Neuronal stem cell (in vitro differentiated cells): ENCODE measurements around the gene PITX3. TPM values are rescaled to one million over a fixed set of nuclear protein-coding genes. Genes with fewer than 3 reads are reported as not detected.

Experiments used
- DNase-seq: peaks from one replicate; pipeline ENCODE4 v3.0.0-alpha.2; 2013; ENCODE audit warnings: low spot score
- H2AFZ ChIP-seq: one replicate; pipeline ENCODE4 v1.6.1; 2013; ENCODE audit warnings: mild to moderate bottlenecking, low read length, inconsistent platforms
- H2AK5ac ChIP-seq: 2 replicates; pipeline ENCODE4 v1.6.1; 2013; ENCODE audit warnings: low read depth, mild to moderate bottlenecking, inconsistent platforms, low read length, moderate library complexity, mixed read lengths
- H2BK120ac ChIP-seq: 2 replicates; pipeline ENCODE4 v1.6.1; 2013; ENCODE audit warnings: low read depth, mild to moderate bottlenecking, inconsistent platforms, low read length, moderate library complexity, mixed read lengths
- H2BK12ac ChIP-seq: one replicate; pipeline ENCODE4 v1.6.1; 2013; ENCODE audit warnings: low read length, inconsistent platforms
- H2BK15ac ChIP-seq: 2 replicates; pipeline ENCODE4 v1.6.1; 2013; ENCODE audit warnings: mild to moderate bottlenecking, low read length, inconsistent platforms, mixed read lengths
- H2BK5ac ChIP-seq: one replicate; pipeline ENCODE4 v1.6.1; 2013; ENCODE audit warnings: inconsistent platforms, mild to moderate bottlenecking, low read length, moderate library complexity
- H3K14ac ChIP-seq: one replicate; pipeline ENCODE4 v1.6.1; 2013; ENCODE audit warnings: low read length, inconsistent platforms
- H3K18ac ChIP-seq: 2 replicates; pipeline ENCODE4 v1.6.1; 2013; ENCODE audit warnings: low read length, inconsistent platforms
- H3K23ac ChIP-seq: 2 replicates; pipeline ENCODE4 v1.6.1; 2013; ENCODE audit warnings: low read depth, mild to moderate bottlenecking, mixed read lengths, low read length, inconsistent platforms; ENCODE audit not compliant: poor library complexity
- H3K27ac ChIP-seq: replicated peaks from 3 replicates; pipeline ENCODE4 v1.5.1; 2013; ENCODE audit warnings: low read length, inconsistent platforms
- H3K27me3 ChIP-seq, 3 experiments: 2 replicates each; pipeline ENCODE4 v1.6.1; 2013; ENCODE audit warnings: low read length in 3 of 3, mild to moderate bottlenecking in 2 of 3, inconsistent platforms in 1 of 3, low read depth in 1 of 3, mixed read lengths in 1 of 3, moderate library complexity in 1 of 3; ENCODE audit not compliant: control insufficient read depth in 3 of 3, insufficient read depth in 3 of 3
- H3K36me3 ChIP-seq, 2 donors: replicated peaks in 1 of 2; 2 replicates each; pipeline ENCODE4 v1.6.1; 2013; ENCODE audit warnings: low read length in 2 of 2; ENCODE audit not compliant: control insufficient read depth in 2 of 2, insufficient read depth in 2 of 2
- H3K4ac ChIP-seq: 2 replicates; pipeline ENCODE4 v1.6.1; 2013; ENCODE audit warnings: inconsistent platforms, mild to moderate bottlenecking, low read length, moderate library complexity
- H3K4me1 ChIP-seq, 2 donors: 1 replicate in 1 of 2; 2 replicates in 1 of 2; pipeline ENCODE4 v1.6.1; 2013; ENCODE audit warnings: low read length in 2 of 2, low read depth in 1 of 2; ENCODE audit not compliant: control insufficient read depth in 2 of 2, insufficient read depth in 1 of 2
- H3K4me2 ChIP-seq: one replicate; pipeline ENCODE4 v1.6.1; 2013; ENCODE audit warnings: mild to moderate bottlenecking, low read length, inconsistent platforms; ENCODE audit not compliant: insufficient read depth, poor library complexity, severe bottlenecking
- H3K4me3 ChIP-seq, 2 donors: 2 replicates each; pipeline ENCODE4 v1.5.1; 2013; ENCODE audit warnings: low read length in 2 of 2, mild to moderate bottlenecking in 2 of 2, inconsistent platforms in 1 of 2, moderate library complexity in 1 of 2
- H3K79me1 ChIP-seq: one replicate; pipeline ENCODE4 v1.6.1; 2013; ENCODE audit warnings: low read depth, mild to moderate bottlenecking, inconsistent platforms, low read length, moderate library complexity
- H3K9ac ChIP-seq: one replicate; pipeline ENCODE4 v1.6.1; 2013; ENCODE audit warnings: mild to moderate bottlenecking, low read depth, low read length, inconsistent platforms; ENCODE audit not compliant: poor library complexity
- H3K9me3 ChIP-seq, 2 donors: replicated peaks in 1 of 2; 2 replicates each; pipeline versions ENCODE3 to v1.6.1; 2013; ENCODE audit warnings: low read length in 2 of 2, mild to moderate bottlenecking in 2 of 2, inconsistent platforms in 1 of 2, low read depth in 1 of 2, mixed read lengths in 1 of 2, moderate library complexity in 1 of 2; ENCODE audit not compliant: control insufficient read depth in 2 of 2, insufficient read depth in 1 of 2
- H4K8ac ChIP-seq: one replicate; pipeline ENCODE4 v1.6.1; 2013; ENCODE audit warnings: low read depth, mild to moderate bottlenecking, inconsistent platforms, low read length, moderate library complexity
- H4K91ac ChIP-seq: one replicate; pipeline ENCODE4 v1.6.1; 2013; ENCODE audit warnings: low read length, low read depth, mild to moderate bottlenecking, inconsistent platforms; ENCODE audit not compliant: poor library complexity
- WGBS, 2 donors: extraction: QIAGEN DNeasy Blood & Tissue Kit; methylation state at CpG; one replicate each; pipeline ENCODE4 v1.1.7; 2013; ENCODE audit warnings: missing lambda C conversion rate in 2 of 2, mixed read lengths in 1 of 2; ENCODE audit not compliant: insufficient read length in 2 of 2, insufficient replicate concordance in 1 of 2; ENCODE audit errors: extremely low coverage in 2 of 2; 5-methylcytosine and 5-hydroxymethylcytosine counted together
- polyA plus RNA-seq, 2 experiments: library from polyadenylated mRNA; stranded (reverse); fragments of 200-250 nt; gene quantifications; one replicate each; pipeline ENCODE4 v1.2.3, GENCODE V29; 2013

The PITX3 gene
- 0.10 TPM for polyA plus RNA-seq (2013, experiment 1 of 2)
- 0.08 TPM for polyA plus RNA-seq (2013, experiment 2 of 2)

DNA sequence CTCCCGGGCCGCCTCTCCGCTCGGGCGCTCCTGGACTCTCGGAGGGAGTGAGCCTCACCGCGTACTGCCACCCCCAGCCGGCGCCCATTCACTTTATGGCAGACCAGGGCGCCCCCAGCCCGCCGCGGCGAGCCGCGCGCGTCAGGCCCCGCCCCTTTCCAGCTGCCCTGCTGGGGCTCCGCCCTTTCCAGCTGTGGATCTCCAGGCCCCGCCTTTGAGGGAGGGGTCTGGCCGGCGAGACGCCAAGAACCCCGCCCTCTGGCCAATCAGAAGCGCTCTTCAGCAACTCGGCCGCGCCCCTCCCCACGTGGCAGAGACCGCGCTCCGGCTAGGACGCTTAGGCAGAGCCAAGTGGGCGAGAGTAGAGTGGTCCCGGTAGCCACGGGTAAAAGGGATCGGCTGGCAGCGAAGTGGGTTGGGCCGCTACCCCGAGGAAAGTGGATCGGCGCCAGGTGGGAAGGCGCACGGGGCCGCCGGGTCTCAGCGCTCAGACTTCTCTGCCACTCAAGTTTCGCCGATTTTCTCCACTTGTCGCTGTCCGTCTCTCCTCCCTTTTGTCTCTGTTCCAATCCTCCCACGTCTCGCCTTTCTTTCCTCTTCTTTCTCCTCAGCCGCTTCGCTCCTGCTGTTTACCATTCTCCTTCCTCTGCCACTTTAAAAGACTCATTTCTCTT is at the start of gene PITX3:
Gene PITX3 (minus strand): TSS at position 69 of the 674 bp plus-strand sequence. CDS start 9,432 bp downstream, outside the sequence.
- Histone ChIP-seq H3K27ac (no peak within 1 kb of the TSS), H3K4me3 (peak within 1 kb of the TSS; percentile 54 to 72), H4K91ac (no peak within 1 kb of the TSS), H3K36me3 (no peaks in the 10 kb centered on the region), H3K4me1 (peaks cover 17 to 26% of the 10 kb centered on the region in 2 donors), H3K23ac (peak within 1 kb of the TSS; percentile 76), H3K18ac (peak within 1 kb of the TSS; percentile 61), H3K27me3 (peaks cover 10 to 55% (median 49%) of the 10 kb centered on the region in 3 experiments), H3K79me1 (peaks cover 2% of the 10 kb centered on the region), H3K4me2 (peak within 1 kb of the TSS; percentile 90), H2BK15ac (no peak within 1 kb of the TSS), H2BK12ac (no peak within 1 kb of the TSS), H3K9ac (no peak within 1 kb of the TSS), H2AK5ac (peak within 1 kb of the TSS; percentile 31), H4K8ac (no peak within 1 kb of the TSS), H3K4ac (no peak within 1 kb of the TSS), H2AFZ (peak within 1 kb of the TSS; percentile 88), H3K14ac (peak within 1 kb of the TSS; percentile 4), H2BK5ac (no peak within 1 kb of the TSS), H3K9me3 (peaks cover 0 to 2% of the 10 kb centered on the region in 2 donors), H2BK120ac (no peak within 1 kb of the TSS)
- peak; percentile 91 for DNase-seq
- whole genome bisulfite sequencing, 2 donors: no CpG with 5 or more reads among the region's 57 CpGs

DNA sequence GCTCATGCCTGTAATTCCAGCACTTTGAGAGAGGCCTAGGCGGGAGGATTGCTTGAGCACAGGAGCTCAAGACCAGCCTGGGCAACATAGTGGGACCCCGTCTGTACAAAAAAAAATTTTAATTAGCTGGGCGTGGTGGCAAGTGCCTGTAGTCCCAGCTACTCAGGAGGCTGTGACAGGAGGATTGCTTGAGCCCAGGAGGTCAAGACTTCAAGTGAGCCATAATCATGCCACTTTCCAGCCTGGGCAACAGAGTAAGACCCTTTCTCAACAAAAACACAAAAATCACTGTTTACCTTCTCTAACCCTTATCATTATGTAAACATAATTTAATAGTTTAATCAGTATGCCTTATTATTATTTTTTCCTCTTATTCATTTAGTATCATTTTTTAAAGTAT is 48.5 kb upstream of the PITX3 start:
- no CpG with 5 or more reads among the region's 3 CpGs for WGBS, 2 donors
- no peak overlapping the region for H2BK120ac ChIP-seq
- no peak overlapping the region for H2AFZ ChIP-seq
- no peaks in the 10 kb centered on the region for H3K27me3 ChIP-seq
- no peak overlapping the region for H3K23ac ChIP-seq
- H3K9ac ChIP-seq: no peak overlapping the region
- no peak overlapping the region for H4K91ac ChIP-seq
- no peaks in the 10 kb centered on the region for H3K79me1 ChIP-seq
- DNase-seq: no peak
- no peak overlapping the region for H2AK5ac ChIP-seq
- no peaks in the 10 kb centered on the region for H3K4me1 ChIP-seq
- no peak overlapping the region for H2BK15ac ChIP-seq
- no peak overlapping the region for H2BK5ac ChIP-seq
- H3K14ac ChIP-seq: no peak overlapping the region
- no peak overlapping the region for H3K4me3 ChIP-seq
- H3K4me2 ChIP-seq: no peak overlapping the region
- no peak overlapping the region for H3K27ac ChIP-seq
- H3K36me3 ChIP-seq: no peaks in the 10 kb centered on the region
- H3K4ac ChIP-seq: no peak overlapping the region
- H4K8ac ChIP-seq: no peak overlapping the region
- H3K18ac ChIP-seq: no peak overlapping the region
- no peak overlapping the region for H2BK12ac ChIP-seq
- no peaks in the 10 kb centered on the region for H3K9me3 ChIP-seq

DNA sequence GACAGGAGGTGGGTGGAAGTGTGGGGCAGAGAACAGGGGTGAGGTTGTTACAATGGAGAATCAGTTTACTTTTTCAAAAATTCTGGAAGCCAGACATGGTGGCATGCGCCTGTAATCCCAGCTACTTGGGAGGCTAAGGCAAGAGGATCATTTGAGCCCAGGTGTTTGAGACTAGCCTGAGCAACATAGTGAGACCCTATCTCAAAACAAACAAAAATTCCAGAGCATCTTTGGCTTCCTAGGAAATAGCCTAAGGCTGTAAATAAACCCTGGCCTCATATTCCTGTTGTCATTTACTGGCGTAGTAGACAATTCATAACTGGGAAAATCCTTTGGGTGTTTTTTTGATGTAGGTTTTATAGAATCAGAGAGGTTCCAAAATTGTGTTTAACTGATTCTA is 48.0 kb upstream of the PITX3 start:
- Histone ChIP-seq H3K4ac (no peak overlapping the region), H3K79me1 (no peaks in the 10 kb centered on the region), H4K91ac (no peak overlapping the region), H2BK15ac (no peak overlapping the region), H2AFZ (no peak overlapping the region), H3K4me2 (no peak overlapping the region), H3K4me3 (no peak overlapping the region), H2BK5ac (no peak overlapping the region), H3K14ac (no peak overlapping the region), H3K18ac (no peak overlapping the region), H2BK120ac (no peak overlapping the region), H2AK5ac (no peak overlapping the region), H3K9ac (no peak overlapping the region), H3K4me1 (no peaks in the 10 kb centered on the region), H3K36me3 (no peaks in the 10 kb centered on the region), H4K8ac (no peak overlapping the region), H3K27ac (no peak overlapping the region), H3K23ac (no peak overlapping the region), H2BK12ac (no peak overlapping the region), H3K27me3 (no peaks in the 10 kb centered on the region), H3K9me3 (no peaks in the 10 kb centered on the region)
- WGBS, 2 donors: no CpG with 5 or more reads among the region's 2 CpGs
- DNase-seq: no peak

DNA sequence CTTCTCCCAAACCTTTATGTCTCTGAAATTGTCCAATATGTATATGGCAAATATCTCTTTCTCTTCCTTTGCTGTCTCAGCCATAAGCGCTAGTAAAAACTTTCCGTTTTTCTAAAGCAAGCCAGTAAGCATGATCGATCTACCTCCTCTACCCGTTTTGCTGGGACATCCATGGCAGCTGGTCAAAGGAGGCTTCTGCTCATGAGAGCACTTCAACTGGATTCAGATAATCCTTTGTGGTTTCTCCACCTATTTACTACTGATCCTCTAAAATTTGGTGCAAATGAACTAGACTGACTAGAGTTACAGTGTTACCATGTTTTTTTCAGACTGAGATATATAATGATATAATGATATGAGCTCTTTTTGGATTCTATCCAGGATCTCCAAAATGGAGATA is 46.7 kb upstream of the PITX3 start:
- no peaks in the 10 kb centered on the region for H3K27me3 ChIP-seq
- no peak overlapping the region for H3K18ac ChIP-seq
- H4K8ac ChIP-seq: no peak overlapping the region
- H3K4me1 ChIP-seq: no peaks in the 10 kb centered on the region
- no peak overlapping the region for H2AFZ ChIP-seq
- no peak overlapping the region for H3K9ac ChIP-seq
- H2AK5ac ChIP-seq: no peak overlapping the region
- DNase-seq: no peak
- no peak overlapping the region for H3K4ac ChIP-seq
- no peak overlapping the region for H3K27ac ChIP-seq
- no peak overlapping the region for H2BK5ac ChIP-seq
- no peaks in the 10 kb centered on the region for H3K9me3 ChIP-seq
- H4K91ac ChIP-seq: no peak overlapping the region
- H3K4me3 ChIP-seq: no peak overlapping the region
- WGBS, 2 donors: no CpG with 5 or more reads among the region's 4 CpGs
- H3K14ac ChIP-seq: no peak overlapping the region
- no peak overlapping the region for H2BK120ac ChIP-seq
- H2BK12ac ChIP-seq: no peak overlapping the region
- H3K36me3 ChIP-seq: no peaks in the 10 kb centered on the region
- no peak overlapping the region for H2BK15ac ChIP-seq
- H3K23ac ChIP-seq: no peak overlapping the region
- H3K79me1 ChIP-seq: no peaks in the 10 kb centered on the region
- no peak overlapping the region for H3K4me2 ChIP-seq
